Memory B cell (primary cell): Measurements from ENCODE around the gene SEPHS1.
A peak's percentile ranks its signal among the peaks of the same experiment; 100 is the strongest.

Experiments
- ATAC-seq: fragments of 150-1000 bp; cut with Tn5 transposase; 2 replicates; pipeline ENCODE4 v1.10.0; 2021; ENCODE audit warnings: low read depth, mild to moderate bottlenecking, moderate library complexity
- DNase-seq, 2 donors: peaks; one replicate each; pipeline ENCODE4 v3.0.0; 2022; ENCODE audit warnings: low spot score in 2 of 2
- H3K27ac Mint-ChIP-seq: one replicate; pipeline ENCODE4 v1.8.0; 2022; ENCODE audit warnings: mild to moderate bottlenecking, moderate library complexity, mixed read lengths
- H3K27me3 Mint-ChIP-seq: one replicate; pipeline ENCODE4 v1.8.0; 2022; ENCODE audit warnings: mixed read lengths
- H3K36me3 Mint-ChIP-seq: one replicate; pipeline ENCODE4 v1.8.0; 2022; ENCODE audit warnings: mild to moderate bottlenecking, mixed read lengths
- H3K4me1 Mint-ChIP-seq: one replicate; pipeline ENCODE4 v1.8.0; 2022; ENCODE audit warnings: mixed read lengths
- H3K4me3 Mint-ChIP-seq: one replicate; pipeline ENCODE4 v1.8.0; 2022; ENCODE audit warnings: mild to moderate bottlenecking, moderate library complexity, mixed read lengths
- H3K9me3 Mint-ChIP-seq: one replicate; pipeline ENCODE4 v1.8.0; 2022; ENCODE audit warnings: mixed read lengths

Gene SEPHS1

GRCh38 chr10:13328613-13329012 is 19.5 kb downstream of the SEPHS1 start:
- DNase-seq = no peak
- Mint-ChIP-seq H3K36me3 (peaks cover 32% of the 10 kb centered on the region), H3K9me3 (peaks cover 2% of the 10 kb centered on the region), H3K4me3 (no peak overlapping the region), H3K27me3 (no peaks in the 10 kb centered on the region), H3K4me1 (no peaks in the 10 kb centered on the region), H3K27ac (no peak overlapping the region)
- ATAC-seq = no peak

DNA sequence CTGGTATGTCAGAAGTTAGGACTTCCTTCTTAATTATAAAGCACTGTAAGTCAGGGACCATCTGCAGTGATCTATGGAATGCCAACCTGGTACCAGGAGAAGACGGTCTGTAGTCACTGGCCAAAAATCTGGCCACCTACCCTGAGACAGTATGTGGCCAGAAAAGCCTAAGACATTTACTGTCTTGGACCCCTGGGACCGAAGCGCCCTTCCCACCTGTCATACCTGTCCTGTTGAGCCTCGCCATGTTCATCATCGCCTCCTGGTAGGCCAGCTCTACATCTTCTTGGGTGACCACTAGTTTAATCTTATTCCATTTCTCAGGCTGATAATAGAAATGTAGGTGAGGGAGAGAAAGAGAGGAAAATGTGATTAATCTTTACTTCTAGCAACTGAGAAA is 20.0 kb downstream of the SEPHS1 start:
- Mint-ChIP-seq H3K27ac (no peak overlapping the region), H3K4me3 (no peak overlapping the region)

DNA sequence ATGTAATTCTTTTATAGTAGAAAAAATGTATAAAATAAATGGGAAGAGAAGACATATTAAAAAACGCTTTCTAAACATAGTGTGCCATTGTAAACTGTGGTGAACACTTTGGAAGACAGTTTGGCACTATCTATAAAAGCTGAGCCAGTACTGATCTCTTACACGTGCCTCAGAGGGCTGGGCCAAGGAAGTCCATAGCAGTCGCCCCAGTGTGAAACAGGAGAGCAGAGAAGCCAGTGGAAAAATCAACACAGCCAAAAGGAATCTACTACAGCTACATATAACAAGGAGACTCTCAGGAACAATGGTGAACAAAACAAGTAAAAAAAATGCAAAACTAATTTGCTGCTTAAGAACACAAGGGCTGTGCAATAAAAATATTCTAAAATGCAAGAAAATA is 20.6 kb downstream of the SEPHS1 start:
- DNase-seq = no peak
- no peaks in the 10 kb centered on the region for H3K4me1 Mint-ChIP-seq
- ATAC-seq = no peak
- H3K9me3 Mint-ChIP-seq = peaks cover 2% of the 10 kb centered on the region
- no peak overlapping the region for H3K27ac Mint-ChIP-seq
- H3K4me3 Mint-ChIP-seq = no peak overlapping the region
- H3K36me3 Mint-ChIP-seq = peaks cover 31% of the 10 kb centered on the region
- no peaks in the 10 kb centered on the region for H3K27me3 Mint-ChIP-seq

More for the DNA sequence above, 20.0 kb downstream of the SEPHS1 start:
- H3K27me3 Mint-ChIP-seq = no peaks in the 10 kb centered on the region
- ATAC-seq (no peak), DNase-seq (no peak)
- H3K4me1 Mint-ChIP-seq = no peaks in the 10 kb centered on the region
- H3K9me3 Mint-ChIP-seq = peaks cover 2% of the 10 kb centered on the region
- peaks cover 31% of the 10 kb centered on the region for H3K36me3 Mint-ChIP-seq

GRCh38 chr10:13322615-13323148 is 25.4 kb downstream of the SEPHS1 start:
- DNase-seq = no peak
- peaks cover 21% of the 10 kb centered on the region for H3K36me3 Mint-ChIP-seq
- no peaks in the 10 kb centered on the region for H3K27me3 Mint-ChIP-seq
- no peaks in the 10 kb centered on the region for H3K4me1 Mint-ChIP-seq
- no peak overlapping the region for H3K4me3 Mint-ChIP-seq
- H3K9me3 Mint-ChIP-seq = no peaks in the 10 kb centered on the region
- no peak for ATAC-seq
- H3K27ac Mint-ChIP-seq = no peak overlapping the region

- Mint-ChIP-seq H3K27ac (no peak overlapping the region), H3K4me3 (no peak overlapping the region), H3K27me3 (no peaks in the 10 kb centered on the region), H3K36me3 (peaks cover 21% of the 10 kb centered on the region), H3K9me3 (no peaks in the 10 kb centered on the region), H3K4me1 (no peaks in the 10 kb centered on the region)
- no peak for DNase-seq
- no peak for ATAC-seq
Observed at GRCh38 chr10:13321576-13321975, 26.5 kb downstream of the SEPHS1 start.

- H3K27ac Mint-ChIP-seq = peak overlapping the region; percentile 53
- H3K36me3 Mint-ChIP-seq = peaks cover 12% of the 10 kb centered on the region
- no peaks in the 10 kb centered on the region for H3K4me1 Mint-ChIP-seq
- no peak overlapping the region for H3K4me3 Mint-ChIP-seq
- DNase-seq = no peak
- no peaks in the 10 kb centered on the region for H3K27me3 Mint-ChIP-seq
- no peak for ATAC-seq
- no peaks in the 10 kb centered on the region for H3K9me3 Mint-ChIP-seq
Observed at GRCh38 chr10:13319166-13319565, 28.9 kb downstream of the SEPHS1 start.

GRCh38 chr10:13317474-13317873 is 30.6 kb downstream of the SEPHS1 start:
- Mint-ChIP-seq H3K9me3 (no peaks in the 10 kb centered on the region), H3K4me1 (no peaks in the 10 kb centered on the region), H3K4me3 (no peak overlapping the region), H3K27me3 (no peaks in the 10 kb centered on the region), H3K36me3 (peaks cover 9% of the 10 kb centered on the region), H3K27ac (no peak overlapping the region)
- ATAC-seq (no peak), DNase-seq (no peak)

- H3K27me3 Mint-ChIP-seq = no peaks in the 10 kb centered on the region
- DNase-seq (no peak), ATAC-seq (no peak)
- no peaks in the 10 kb centered on the region for H3K4me1 Mint-ChIP-seq
- no peak overlapping the region for H3K27ac Mint-ChIP-seq
- no peak overlapping the region for H3K4me3 Mint-ChIP-seq
- H3K36me3 Mint-ChIP-seq = peaks cover 9% of the 10 kb centered on the region
- H3K9me3 Mint-ChIP-seq = no peaks in the 10 kb centered on the region
Observed at GRCh38 chr10:13316635-13317311, 31.3 kb downstream of the SEPHS1 start.

- Mint-ChIP-seq H3K4me3 (no peak overlapping the region), H3K9me3 (no peaks in the 10 kb centered on the region), H3K27ac (no peak overlapping the region), H3K4me1 (no peaks in the 10 kb centered on the region), H3K27me3 (no peaks in the 10 kb centered on the region), H3K36me3 (peaks cover 6% of the 10 kb centered on the region)
- ATAC-seq = no peak
- no peak for DNase-seq
Observed at GRCh38 chr10:13315361-13315760, 32.7 kb downstream of the SEPHS1 start.

DNA sequence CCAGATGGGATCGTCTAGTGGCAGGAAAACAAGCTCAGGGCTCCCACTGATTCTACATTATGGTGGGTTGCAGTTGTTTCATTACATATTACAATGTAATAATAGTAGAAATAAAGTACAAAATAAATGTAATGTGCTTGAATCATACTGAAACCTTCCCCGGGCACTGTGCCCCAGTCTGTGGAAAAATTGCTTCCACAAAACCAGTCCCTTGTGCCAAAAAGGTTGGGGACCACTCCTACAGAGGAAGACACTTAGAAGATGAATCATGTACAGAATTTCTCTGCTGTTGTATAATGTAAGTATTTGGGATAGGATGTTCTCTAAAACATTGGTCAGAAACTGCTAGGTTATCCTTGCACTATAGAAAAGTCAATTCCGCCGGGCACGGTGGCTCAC is 36.9 kb downstream of the SEPHS1 start:
- Mint-ChIP-seq H3K36me3 (peaks cover under 1% of the 10 kb centered on the region), H3K4me3 (no peak overlapping the region), H3K4me1 (no peaks in the 10 kb centered on the region), H3K9me3 (no peaks in the 10 kb centered on the region), H3K27me3 (no peaks in the 10 kb centered on the region), H3K27ac (no peak overlapping the region)
- DNase-seq = no peak
- no peak for ATAC-seq

- no peak for DNase-seq
- Mint-ChIP-seq H3K4me3 (no peak overlapping the region), H3K4me1 (no peaks in the 10 kb centered on the region), H3K36me3 (peaks cover 5% of the 10 kb centered on the region), H3K27ac (no peak overlapping the region), H3K27me3 (no peaks in the 10 kb centered on the region), H3K9me3 (no peaks in the 10 kb centered on the region)
- no peak for ATAC-seq
Observed at GRCh38 chr10:13310518-13311176, 37.4 kb downstream of the SEPHS1 start.

GRCh38 chr10:13309792-13310191 is 38.3 kb downstream of the SEPHS1 start:
- DNase-seq (no peak), ATAC-seq (no peak)
- Mint-ChIP-seq H3K4me1 (no peaks in the 10 kb centered on the region), H3K27ac (no peak overlapping the region), H3K36me3 (peaks cover 5% of the 10 kb centered on the region), H3K27me3 (no peaks in the 10 kb centered on the region), H3K4me3 (no peak overlapping the region), H3K9me3 (no peaks in the 10 kb centered on the region)

GRCh38 chr10:13308096-13308495 is 40.0 kb downstream of the SEPHS1 start:
- peaks cover 5% of the 10 kb centered on the region for H3K36me3 Mint-ChIP-seq
- H3K27me3 Mint-ChIP-seq = no peaks in the 10 kb centered on the region
- H3K9me3 Mint-ChIP-seq = no peaks in the 10 kb centered on the region
- no peak overlapping the region for H3K27ac Mint-ChIP-seq
- no peak for DNase-seq
- ATAC-seq = no peak
- no peak overlapping the region for H3K4me3 Mint-ChIP-seq
- no peaks in the 10 kb centered on the region for H3K4me1 Mint-ChIP-seq

DNA sequence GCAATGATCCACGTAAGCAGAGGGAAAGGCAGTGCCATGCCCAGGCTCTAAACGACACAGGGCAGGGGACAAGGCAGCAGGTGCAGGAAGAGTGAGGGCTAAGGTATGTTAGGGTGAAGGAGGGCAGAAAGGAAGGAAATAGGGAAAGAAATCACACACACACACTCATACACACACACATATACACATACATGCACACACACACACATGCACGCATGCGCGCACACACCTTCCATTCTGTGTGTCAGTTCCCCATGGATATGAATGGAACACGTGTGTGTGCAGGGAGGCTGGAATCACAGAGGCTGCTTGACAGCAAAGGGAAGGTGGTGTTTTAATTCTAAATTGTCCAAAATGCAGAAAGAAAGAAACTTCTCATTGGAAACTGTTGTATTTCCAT is 42.0 kb downstream of the SEPHS1 start:
- Mint-ChIP-seq H3K4me3 (no peak overlapping the region), H3K4me1 (peaks cover 3% of the 10 kb centered on the region), H3K36me3 (peaks cover 5% of the 10 kb centered on the region), H3K27me3 (no peaks in the 10 kb centered on the region), H3K27ac (no peak overlapping the region), H3K9me3 (no peaks in the 10 kb centered on the region)
- DNase-seq (no peak), ATAC-seq (no peak)
